AG08396 (cell line): ENCODE results near the gene FBF1.
"Not testable (repeated sequence)": the region's sequence is repeated elsewhere in the genome, so short reads cannot be mapped to it uniquely, and the experiment has no call there.

Experiments
- DNase-seq: peaks from one replicate; pipeline ENCODE4 v3.0.0; 2012; ENCODE audit warnings: low spot score, mixed read lengths

Gene FBF1

DNA sequence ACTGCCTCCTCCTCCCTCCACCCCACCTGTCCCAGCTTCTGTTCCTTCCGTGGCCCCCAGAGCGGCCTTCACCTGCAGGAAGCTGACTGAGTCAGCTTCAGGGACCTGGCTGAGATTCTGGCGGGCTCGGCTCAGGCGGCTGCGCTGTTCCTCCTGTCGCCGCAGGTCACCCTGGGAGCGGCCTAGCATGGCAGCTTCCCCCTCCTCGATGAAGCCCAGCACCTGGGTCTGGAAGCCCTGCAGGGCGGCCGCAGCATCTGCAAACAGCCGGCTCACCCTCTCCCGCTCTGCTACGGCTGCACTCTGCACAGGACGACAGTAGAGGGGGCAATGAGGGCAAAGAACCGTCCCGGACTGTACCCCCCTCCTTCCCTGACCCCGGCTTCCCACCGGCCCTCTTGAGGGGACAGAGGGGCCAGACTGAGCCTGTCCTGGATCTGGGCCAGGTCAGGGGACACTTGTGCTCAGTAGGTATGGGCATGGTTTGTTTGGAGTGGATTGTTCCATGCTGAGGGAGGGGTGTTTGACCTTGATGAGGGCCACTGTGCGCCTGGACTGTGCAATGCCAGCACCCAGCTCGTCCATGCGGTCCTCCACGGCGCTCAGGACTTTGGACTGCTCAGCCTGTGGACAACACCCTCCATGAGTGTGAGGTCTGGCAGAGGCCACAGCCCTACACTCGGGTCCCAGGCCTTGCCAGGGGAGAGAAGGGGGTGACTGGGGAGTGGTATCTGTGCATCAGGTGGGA is 64.5 kb downstream of the FBF1 start:
- DNase-seq, result no peak

GRCh38 chr17:75875940-75876189 is 65.0 kb downstream of the FBF1 start:
- no peak for DNase-seq

DNA sequence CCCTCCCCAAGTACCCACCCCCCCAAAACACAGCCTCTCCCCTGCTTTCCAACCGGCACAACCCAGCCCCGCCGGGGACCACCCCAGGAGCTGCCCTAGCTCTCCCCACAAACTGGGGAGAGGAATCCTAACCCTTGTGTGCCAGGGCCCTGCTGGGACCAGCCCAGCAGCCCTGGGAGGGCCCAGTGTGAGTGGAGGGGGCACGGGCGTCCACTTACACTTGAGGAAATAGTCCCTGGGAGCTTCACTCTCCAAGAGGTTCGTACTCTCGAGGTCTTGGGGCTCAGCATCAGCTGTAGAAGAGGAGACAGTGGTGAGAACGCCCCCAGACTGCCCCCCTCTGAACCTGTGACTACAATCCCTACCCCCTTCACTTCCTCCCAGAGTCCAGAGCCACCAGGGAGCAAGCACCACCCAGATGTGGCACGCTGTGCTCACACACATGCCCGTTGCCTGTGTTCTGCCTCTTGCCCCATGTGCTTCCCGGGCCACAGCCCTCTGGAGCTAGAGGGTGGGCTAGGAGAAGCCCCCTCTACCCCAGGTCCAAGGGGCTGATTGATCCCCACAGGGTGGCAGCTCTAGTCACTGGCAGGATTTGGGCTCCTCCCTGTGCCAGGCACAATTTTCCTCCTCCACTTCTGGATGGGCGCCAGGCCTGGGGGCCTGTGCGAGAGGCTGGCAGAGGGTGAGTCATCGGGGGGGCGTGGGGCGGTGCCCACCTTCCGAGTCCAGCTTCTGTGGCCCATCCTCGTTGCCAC is 65.5 kb downstream of the FBF1 start:
- no peak for DNase-seq

DNA sequence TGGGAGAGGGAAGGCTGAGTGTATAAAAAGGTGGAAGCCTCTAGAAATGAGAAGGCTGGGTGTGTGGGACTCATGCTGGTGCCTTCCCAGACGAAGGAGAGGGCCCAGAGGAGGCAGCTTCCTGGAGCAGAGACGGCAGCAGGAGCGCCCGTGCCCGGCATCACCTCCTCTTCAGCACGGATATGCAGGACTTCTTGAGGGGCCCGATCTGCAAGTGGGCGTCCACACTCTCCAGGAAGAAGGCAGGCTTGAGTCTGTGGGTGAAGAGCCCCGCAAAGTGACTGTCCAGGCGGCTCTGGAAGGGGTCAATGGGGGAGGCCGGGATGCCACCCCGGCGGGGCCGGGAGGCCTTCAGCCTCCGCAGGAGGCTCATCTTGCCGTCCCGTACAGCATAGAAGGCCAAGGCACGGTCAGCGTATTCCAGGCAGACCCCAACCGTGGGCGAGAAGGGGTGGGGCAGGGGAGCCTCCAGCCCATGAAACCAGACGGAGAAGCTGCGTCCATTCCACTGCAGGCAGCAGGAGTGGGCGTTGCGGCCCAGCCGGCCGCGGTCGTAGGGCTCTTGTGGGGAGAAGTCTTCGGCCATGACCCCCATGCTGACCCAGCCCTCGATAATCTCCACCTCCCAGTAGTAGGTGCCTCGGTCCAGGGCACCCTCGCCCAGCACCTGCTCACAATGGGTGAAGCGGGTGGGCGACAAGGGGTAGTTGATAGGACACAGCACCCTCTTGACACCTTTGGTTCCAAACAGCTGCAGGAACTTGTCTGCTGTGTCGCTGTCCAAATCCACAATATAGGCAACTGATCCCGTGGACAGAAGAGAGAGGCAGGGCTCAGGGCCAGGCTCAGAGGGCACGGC is 66.3 kb downstream of the FBF1 start:
- no peak for DNase-seq

DNA sequence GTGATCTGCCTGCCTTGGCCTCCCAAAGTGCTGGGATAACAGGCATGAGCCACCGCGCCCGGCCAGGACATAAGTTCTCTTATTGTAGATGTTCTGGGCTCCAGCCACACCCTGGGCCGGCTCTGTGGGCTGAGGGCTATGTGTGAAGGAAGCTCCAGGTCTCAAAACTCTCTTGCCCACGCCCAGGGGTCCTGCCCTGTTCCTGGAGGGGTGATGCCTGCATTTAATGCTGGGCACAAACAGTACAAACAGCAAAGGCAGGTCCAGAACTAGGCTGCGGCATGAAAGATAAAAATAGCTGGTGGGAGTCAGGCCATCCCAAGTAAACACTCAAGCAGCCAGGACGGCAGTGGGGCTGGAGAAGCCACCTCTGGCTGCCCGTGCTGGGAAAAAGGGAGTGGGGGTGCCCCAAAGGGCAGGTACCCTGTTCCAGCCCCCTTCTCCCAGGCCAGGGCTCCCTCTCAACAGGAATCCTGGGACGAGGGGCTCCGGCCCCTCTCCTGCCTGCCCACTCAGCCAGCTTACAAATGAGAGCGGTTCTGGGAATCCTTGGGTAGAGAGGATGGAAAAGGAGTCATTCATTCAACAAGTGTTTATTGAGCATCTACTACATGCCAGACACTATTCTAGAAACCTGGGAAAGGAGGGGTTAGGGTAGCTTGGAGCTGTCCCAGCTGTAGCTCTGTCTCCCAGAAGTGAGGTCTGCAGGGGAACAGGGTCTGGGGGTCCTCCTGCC is 67.1 kb downstream of the FBF1 start:
- no peak for DNase-seq

GRCh38 chr17:75872434-75873351 is 68.1 kb downstream of the FBF1 start:
- DNase-seq, result peak; percentile 90

DNA sequence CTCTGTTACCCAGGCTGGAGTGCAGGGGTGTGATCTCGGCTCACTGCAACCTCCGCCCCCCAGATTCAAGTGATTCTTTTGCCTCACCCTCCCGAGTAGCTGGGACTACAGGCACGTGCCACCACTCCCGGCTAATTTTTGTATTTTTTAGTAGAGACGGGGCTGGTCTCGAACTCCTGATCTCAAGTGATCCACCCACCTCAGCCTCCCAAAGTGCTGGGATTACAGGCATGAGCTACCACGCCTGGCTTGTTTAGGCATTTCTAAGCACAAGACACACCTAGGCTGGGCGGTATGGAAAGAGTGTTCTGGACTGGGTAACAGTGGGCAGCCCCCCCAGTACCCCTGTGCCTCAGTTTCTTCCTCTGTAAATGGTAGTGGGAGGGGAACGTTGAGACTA is 70.6 kb downstream of the FBF1 start:
- DNase-seq, result not testable (repeated sequence)

- peak; percentile 71 for DNase-seq
Observed at GRCh38 chr17:75869282-75870141, 71.3 kb downstream of the FBF1 start.

- DNase-seq, result not testable (repeated sequence)
Observed at GRCh38 chr17:75868730-75869281, 72.0 kb downstream of the FBF1 start.

- not testable (repeated sequence) for DNase-seq
Observed at GRCh38 chr17:75865404-75866188, 75.2 kb downstream of the FBF1 start.

- not testable (repeated sequence) for DNase-seq
Observed at GRCh38 chr17:75864887-75865286, 76.0 kb downstream of the FBF1 start.

DNA sequence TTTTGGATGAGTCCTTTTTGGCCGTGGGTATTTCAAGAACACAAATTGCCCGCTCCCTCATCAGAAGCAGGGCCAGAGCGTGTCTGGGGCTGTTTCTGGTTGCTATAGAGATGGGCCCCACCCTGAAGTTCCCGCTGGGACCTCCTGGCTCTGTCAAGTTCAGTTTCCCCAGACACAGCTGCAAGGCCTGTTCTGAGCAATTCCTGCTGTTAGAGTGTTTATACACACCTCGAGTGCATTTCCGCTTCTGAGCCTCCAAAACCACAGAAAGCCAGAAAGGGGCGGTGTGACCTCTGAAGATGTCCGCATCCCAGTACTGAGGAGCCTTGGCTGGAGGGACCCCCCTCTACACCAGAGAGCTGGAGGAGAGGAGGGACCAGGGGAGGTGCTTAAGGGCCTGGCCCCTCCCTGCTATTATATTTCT is 76.4 kb downstream of the FBF1 start:
- peak; percentile 80 for DNase-seq

DNA sequence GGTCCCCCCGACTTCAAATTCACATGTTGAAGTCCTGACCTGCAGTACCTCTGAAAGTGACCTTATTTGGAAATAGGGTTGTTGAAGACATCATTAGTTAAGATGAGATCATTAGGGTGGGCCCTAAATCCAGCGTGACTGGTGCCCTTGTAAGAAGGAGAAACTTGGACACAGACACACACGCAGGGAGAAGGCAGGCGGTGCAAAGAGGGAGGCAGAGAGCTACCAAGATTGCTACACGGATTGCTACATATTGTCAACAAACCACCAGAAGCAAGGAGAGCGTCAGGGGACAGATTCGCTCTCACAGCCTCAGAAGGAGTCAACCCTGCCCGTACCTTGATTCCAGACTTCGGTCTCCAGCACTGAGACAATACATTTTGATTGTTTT is 78.9 kb downstream of the FBF1 start:
- DNase-seq, result no peak
